HTR-8/SVneo (cell line): ENCODE data around the gene GPC6.
A peak's percentile ranks its signal among the peaks of the same experiment; 100 is the strongest.

ENCODE experiments used
- DNase-seq: peaks from one replicate; pipeline ENCODE4 v3.0.0; 2011; ENCODE audit warnings: low spot score, mixed read lengths; ENCODE audit not compliant: insufficient read length
- FAIRE-seq: peaks from 2 replicates; lab custom pipeline; 2011; peaks lifted over from hg19 to GRCh38; lab: Jason Lieb, UNC

GPC6 gene

DNA sequence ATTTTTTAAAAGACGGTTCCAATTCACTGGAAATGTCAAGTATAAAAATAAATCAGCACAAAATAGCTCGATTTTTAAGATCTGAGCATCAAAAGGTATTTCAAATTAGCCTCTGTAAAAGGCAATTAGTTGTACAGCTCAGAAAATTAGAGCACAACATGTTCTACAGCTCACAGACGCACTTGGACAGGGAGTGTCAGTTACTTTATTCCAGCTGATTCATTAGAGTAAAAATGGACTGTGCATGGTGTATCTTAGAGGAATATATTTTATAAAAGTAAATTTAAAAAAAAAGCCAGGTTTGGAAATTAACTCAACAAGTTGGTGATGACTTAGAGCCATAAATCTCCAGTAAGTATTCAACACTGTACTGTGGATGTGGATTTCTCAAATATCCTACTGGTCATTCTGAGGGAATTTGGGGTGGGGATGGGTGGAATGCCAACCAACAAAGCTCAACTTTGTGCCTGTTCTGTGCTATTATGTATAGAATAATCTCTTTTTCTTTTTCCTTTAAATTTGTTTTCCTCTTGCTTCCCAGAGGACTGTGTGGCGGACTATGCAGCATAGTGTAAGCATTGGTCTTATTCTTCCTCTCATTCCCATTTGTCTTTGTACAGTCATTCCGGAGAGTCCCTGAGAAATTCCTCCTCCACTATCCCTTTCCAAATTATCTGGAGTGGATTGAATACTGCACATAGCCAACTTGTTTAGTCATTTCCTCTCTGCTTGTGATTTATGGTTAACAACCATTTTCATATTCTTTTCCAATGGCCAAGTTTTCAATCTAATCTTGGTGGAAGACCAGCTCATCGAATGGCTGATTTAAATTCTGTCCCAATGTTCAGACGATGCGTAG lies 1083.6 kb downstream of the GPC6 start:
- no peak for FAIRE-seq
- peak; percentile 57 for DNase-seq

- no peak for DNase-seq
- no peak for FAIRE-seq
Measured at GRCh38 chr13:94311893-94312292, 1085.3 kb downstream of the GPC6 start.

- FAIRE-seq (no peak), DNase-seq (no peak)
Measured at GRCh38 chr13:94312511-94313216, 1086.1 kb downstream of the GPC6 start.

- no peak for DNase-seq
Measured at GRCh38 chr13:94313321-94313910, 1086.8 kb downstream of the GPC6 start.

DNA sequence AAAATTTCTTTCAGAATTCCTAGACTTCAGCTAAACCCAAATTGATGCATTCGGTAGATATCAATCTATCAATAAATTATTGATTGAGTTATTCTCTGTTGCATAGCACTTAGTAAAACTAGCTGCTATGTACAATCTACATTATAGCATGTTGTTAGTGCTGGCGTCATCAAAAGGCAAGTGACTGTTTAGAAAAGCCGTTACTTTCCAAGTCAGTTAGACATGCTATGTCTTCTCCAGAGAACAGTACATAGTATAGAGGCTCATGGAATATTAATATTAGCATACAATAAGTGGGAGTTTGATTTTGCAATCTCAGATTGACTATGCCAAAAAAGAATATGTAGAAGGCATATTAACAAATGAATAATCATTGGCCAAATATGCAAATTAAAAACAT lies 1087.3 kb downstream of the GPC6 start:
- DNase-seq (no peak), FAIRE-seq (no peak)

More at GRCh38 chr13:94313321-94313910, 1086.8 kb downstream of the GPC6 start:
- FAIRE-seq, result no peak

DNA sequence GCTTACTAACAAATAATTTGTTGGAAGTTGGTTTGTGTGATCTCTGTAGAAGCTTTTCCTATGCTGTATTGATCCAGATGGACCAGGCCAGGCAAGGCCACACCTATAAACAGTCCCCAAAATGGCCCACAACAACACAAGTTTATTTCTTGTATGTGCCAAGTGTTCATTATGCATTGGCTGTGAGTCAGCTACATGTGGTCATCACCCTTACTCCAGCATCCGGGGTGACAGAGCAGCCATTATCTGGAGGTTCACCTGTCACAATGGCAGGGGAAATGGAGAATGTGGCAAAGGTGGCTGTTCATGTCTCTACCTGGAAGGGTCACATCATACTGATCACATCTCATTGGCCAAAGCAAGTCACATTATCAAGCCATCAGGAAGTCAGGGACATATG lies 1088.6 kb downstream of the GPC6 start:
- no peak for FAIRE-seq

DNA sequence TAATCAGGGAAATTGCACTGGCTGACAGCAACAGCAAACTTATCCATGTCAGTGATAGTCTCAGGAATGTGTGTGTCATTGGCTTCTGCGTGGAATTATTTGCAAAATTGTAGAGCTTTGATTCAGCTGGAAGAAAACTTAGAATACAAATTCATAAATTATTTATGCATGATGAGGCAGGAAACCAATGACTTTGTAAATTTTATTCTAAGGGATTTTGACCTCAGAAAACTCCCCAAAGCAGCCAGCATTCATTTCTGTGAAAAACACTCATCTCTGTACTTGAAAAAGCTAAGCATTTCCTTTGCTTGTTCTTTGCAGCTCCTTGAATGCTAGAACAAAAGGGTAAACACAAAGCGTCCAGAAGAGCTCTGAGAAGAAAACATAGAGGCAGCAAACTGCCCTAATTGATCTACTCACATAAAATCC lies 1090.5 kb downstream of the GPC6 start:
- DNase-seq (no peak), FAIRE-seq (no peak)

More for the DNA sequence above, 1088.6 kb downstream of the GPC6 start:
- DNase-seq, result no peak

DNA sequence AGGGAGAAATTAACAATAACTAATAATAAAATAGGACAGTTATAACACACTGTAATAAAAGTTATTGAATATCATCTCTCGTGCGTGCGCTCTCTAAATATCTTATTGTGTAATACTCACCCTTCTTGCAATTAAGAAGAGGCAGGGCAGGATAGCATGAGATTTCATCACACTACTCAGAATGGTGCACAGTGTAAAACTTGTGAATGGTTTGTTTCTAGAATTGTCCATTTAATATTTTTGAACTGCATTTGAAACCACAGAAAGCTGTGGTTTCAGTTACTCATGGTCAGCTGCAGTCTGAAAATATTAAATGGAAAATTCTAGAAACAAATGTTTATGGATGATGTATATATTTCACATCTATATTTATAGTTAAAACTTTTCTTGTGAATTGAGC lies 1091.8 kb downstream of the GPC6 start:
- no peak for FAIRE-seq

DNA sequence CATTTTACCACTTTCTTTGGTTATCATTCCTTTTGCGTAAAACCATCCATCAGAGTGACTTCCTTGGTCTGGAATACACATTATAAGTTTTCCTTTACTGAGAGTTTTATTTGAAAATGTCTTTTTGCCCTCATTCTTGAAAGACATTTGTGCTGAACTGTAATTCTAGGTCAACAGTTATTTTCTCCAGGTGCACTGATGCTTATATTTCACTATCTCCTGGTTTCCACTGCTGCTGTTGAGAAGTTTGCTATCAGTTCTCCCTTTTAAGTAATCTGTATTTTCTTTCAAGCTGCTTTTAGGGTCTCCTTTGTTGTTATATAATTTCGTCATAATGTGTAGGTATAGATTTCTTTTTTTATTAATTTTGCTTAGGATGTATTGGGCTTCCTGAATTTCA lies 1092.9 kb downstream of the GPC6 start:
- no peak for FAIRE-seq
- no peak for DNase-seq

More for the DNA sequence above, 1091.8 kb downstream of the GPC6 start:
- no peak for DNase-seq

- FAIRE-seq (no peak), DNase-seq (no peak)
Measured at GRCh38 chr13:94322925-94323763, 1096.5 kb downstream of the GPC6 start.

- FAIRE-seq, result no peak
Measured at GRCh38 chr13:94323764-94324758, 1097.5 kb downstream of the GPC6 start.

DNA sequence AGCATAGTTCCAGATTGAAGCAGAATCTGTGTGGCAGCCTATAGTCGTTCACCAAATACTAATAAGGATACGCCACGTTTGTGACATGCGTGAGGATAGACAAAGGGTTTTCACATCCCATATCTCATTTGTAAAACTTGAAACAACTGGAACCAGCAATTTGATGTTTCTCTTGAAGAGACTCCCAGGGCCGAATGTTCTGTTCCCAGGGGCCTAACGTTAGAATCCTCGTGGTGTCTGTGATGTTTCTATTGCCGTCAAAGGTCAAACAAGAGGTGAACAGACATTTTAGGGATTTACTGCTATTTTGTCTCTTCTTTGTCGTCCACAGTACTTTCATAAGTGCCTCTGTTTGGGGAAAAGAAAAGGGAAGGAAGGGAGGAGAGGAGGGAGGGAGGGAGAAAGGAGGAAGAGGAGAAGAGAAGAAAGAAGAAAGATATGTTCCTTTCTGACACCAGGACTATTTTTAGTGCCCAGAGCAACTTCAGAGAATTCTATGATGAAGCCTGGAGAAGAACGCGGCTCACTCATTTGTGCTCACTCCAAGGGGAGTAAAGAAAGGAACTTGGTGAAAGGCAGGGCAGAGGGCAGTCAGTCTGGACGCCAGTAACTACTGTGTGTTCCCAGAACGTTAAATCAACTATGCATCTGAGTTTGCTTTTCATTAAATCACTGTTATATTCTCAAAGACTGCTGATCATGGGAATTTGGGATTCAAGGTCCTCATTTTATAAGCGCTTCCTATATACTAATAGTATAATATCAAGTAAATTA lies 1098.3 kb downstream of the GPC6 start:
- DNase-seq, result no peak
- no peak for FAIRE-seq

More at GRCh38 chr13:94323764-94324758, 1097.5 kb downstream of the GPC6 start:
- DNase-seq, result no peak

DNA sequence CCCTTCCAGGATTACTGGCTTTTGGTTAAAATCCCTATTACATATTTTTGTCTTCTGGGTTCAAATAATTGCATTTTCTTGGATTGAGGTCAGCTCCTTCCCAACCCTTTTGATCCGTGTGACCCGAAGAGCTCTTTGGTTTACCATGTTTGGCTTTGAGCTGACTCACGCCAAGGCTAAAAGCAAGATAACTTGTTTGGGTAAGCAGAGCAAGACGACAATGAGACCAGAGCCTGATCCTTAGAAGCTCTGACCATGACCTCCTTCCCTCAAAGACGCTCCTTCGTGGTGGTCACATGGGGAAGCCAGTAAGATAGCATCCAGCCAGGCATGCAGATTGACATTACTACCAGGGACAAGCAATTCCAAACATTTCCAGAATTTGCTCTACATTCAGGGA lies 1099.0 kb downstream of the GPC6 start:
- FAIRE-seq, result no peak
- DNase-seq, result no peak

- DNase-seq (no peak), FAIRE-seq (no peak)
Measured at GRCh38 chr13:94327318-94327717, 1100.7 kb downstream of the GPC6 start.

DNA sequence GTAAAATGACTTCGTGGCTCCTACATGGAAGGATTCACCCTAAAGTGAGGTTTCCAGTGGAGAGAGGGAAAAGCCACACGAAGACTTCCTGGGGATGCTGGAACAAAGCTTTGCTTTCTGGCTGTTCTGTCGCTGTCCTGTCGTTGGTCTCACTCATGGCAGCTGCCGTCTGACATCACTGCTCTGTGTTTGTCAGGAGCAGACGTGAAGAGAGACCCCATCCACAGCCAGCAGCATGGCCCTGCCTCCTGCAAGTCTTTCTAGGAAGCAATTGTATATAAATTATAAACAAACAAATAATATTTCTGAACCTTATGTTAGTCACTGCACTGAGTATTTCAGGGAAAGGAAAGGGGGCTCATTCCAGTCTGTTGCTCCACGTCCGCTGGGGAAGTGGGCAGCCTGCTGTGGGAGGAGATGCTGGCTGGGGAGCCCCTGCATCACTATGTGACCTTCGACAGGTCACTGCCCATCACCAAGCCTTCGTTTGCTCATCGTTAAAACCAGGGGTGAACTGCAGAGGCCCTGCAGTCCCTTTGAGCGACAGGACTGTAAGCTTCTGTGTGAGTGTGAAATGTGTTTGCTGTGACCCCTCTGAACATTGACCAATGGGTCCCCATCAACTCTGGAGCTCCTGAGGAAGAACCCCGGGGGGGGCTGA lies 1101.9 kb downstream of the GPC6 start:
- no peak for FAIRE-seq
- no peak for DNase-seq

DNA sequence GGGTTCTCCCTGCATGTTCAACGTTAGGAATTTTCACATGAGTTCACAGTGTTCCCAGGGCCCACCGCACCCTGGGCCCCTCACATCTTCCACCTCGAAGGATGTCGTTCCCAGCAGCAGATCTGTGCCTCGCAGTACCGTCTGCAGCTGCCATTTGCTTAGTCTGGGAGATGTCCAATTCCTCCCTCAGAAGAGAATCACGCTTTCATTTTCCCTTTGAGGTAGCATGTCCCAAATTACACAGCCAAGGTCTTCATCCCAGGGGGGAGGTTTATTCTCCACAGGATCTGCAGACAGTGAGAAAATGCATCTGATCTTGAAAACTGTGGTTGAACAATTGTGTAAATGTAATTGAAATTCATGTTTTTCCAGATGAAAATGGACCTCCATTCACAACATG lies 1102.7 kb downstream of the GPC6 start:
- FAIRE-seq (no peak), DNase-seq (no peak)

GRCh38 chr13:94329754-94330551 lies 1103.3 kb downstream of the GPC6 start:
- peak; percentile 34 for DNase-seq
- no peak for FAIRE-seq
